ENCODE measurements around the gene LYAR.

GRCh38 chr4:4338210-4339001 is 48.5 kb upstream of the LYAR start:
- no peak for TF ChIP-seq CTCF (IDR thresholded peaks at IDR 0.05)
- no peak for TF ChIP-seq TCF7L2 (IDR thresholded peaks at IDR 0.05; ENCODE audit: low read depth, low read length)
- TF ChIP-seq POLR2AphosphoS5 (IDR thresholded peaks at IDR 0.05; ENCODE audit: low read depth, low read length), result no peak
- TF ChIP-seq REST (IDR thresholded peaks at IDR 0.05; ENCODE audit: insufficient read depth in 1 of 2, low read depth in 2 of 2, low read length in 1 of 2), result no peak
